NCI-H345 (cell line): ENCODE results near the gene MUC22.
"Not testable (repeated sequence)": the region's sequence is repeated elsewhere in the genome, so short reads cannot be mapped to it uniquely, and the experiment has no call there.

Experiments
- DNase-seq: peaks from one replicate; lab custom pipeline; 2025; lab: John Stamatoyannopoulos, UW

MUC22 gene

DNA sequence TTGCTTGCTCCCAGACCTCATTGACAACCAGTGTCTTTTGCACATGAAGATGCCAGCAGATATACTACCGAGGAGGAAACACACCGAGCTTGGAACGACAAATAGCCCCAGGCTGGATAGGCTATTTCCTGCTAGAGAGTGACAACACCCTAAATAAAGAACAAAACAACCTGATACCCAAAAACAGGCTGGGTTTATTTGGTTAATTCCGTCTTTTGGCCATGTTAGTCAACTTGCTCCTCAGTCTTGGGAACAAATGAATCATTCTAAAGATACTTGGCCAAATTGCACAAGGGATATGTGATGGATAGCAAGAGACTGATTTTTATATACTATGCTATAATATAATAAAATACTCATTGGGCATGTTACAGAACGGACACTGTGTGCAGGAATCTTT lies 11.5 kb upstream of the MUC22 start:
- no peak for DNase-seq

DNA sequence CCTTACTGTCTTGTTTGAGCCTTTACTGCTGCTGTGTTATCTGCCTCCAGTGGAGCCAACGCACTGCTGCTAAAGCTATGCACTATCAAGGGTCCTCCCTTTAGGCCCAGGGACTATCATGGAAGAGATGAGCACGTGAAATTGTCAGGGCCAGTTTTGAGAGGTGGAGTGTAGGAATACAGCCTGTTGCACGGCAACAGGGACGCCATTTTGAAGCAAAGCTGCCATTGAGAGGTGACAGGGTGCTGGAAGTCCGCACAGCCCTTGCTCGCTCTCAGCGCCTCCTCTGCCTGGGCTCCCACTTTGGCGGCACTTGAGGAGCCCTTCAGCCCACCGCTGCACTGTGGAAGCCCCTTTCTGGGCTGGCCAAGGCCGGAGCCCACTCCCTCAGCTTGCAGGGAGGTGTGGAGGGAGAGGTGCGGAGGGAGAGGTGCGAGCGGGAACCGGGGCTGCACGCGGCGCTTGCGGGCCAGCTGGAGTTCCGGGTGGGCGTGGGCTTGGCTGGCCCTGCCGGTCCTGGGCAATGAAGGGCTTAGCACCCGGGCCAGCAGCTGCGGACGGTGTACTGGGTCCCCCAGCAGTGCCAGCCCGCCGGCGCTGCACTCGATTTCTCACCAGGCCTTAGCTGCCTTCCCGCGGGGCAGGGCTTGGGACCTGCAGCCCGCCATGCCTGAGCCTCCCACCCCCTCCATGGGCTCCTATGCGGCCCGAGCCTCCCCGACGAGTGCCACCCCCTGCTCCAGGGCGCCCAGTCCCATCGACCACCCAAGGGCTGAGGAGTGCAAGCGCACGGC lies 10.0 kb upstream of the MUC22 start:
- DNase-seq = not testable (repeated sequence)

DNA sequence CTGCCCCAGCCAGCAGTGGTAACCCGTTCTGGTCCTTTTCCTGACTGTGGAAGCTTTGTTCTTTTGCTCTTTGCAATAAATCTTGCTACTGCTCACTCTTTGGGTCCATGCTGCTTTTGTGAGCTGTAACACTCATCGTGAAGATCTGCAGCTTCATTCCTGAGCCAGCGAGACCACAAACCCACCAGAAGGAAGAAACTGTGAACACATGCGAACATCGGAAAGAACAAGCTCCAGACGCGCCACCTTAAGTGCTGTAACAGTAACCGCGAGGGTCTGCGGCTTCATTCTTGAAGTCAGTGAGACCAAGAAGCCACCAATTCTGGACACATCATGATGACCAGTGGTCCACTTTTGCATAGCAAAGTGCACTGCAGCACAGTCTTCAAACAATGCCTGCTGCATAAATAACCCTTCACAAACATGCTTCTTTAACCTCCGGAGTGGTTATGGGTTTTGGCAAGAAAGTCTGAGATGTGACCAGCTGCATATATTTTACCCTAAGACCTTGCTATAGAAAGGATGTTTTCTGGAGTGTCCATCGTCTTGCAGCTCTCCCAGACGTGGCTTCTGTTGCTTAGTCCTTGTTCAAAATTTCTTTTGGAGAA lies 8.9 kb upstream of the MUC22 start:
- DNase-seq = no peak

DNA sequence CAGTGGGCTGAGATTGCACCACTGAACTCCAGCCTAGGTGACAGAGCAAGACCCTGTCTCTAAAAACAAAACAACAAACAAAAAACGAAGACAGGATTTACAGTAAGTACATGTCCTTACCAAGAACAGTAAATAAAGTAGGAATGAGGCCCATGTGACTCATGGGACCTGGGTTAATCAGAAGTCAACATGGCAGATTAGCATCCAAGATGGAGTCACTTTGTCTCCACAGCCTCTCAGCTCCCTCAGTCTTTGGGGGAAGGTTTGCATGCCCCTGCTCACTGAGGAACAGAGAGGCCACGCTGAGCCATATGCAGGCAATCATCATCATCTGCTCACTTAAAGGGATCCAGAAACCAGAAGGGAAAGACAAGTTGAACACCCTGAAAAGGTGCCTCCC lies 7.8 kb upstream of the MUC22 start:
- DNase-seq = no peak

DNA sequence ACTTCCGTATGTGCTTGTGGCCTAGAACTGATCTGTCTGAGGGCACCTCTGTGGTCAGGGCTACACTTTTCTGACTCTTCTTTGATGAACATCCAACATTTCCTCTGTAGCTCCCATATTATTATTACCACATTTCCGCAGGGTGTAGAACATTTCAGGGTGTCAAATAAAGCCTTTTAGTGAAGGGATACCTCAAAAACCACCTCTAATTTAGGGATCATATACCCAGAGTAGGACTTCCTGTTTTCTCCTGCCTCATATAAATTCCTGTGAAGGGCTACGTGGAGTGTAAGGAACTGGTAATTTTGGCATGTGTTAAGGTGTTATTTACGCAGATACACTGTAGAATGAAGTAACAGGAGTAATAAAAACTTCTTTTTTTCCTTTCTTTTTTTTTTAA lies 5.5 kb upstream of the MUC22 start:
- DNase-seq = no peak

DNA sequence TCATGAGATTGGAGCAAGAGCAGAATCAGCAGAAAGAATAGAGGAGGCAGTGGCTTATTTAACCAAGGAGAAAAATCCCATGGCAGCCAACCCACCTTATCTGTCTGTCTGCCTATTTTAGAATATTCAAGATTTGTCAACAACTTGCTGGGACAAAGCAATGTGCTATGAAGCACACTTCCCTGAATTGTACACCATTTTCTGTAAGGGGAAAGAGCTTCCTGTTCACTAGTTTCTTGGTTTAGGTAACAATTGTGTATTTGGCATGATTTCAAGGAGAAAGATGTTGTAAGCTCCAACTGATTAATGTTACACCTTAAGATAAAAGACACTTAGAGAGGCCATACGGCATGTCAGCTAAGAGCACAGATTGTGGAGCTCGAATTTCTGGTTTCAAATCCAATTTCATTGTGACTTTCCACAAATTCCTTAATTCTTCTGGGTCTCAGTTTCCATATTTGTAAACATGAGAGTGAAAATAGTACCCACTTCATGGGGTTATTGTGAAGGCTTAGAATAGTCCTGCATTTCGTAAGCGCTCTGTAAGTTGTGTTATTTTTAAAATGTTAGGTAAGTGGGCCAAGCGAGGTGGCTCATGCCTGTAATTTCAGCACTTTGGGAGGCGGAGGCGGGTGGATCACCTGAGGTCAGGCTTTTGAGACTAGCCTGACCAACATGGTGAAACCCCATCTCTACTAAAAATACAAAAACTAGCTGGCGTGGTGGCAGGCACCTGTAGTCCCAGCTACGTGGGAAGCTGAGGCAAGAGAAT lies 4.8 kb upstream of the MUC22 start:
- no peak for DNase-seq

DNA sequence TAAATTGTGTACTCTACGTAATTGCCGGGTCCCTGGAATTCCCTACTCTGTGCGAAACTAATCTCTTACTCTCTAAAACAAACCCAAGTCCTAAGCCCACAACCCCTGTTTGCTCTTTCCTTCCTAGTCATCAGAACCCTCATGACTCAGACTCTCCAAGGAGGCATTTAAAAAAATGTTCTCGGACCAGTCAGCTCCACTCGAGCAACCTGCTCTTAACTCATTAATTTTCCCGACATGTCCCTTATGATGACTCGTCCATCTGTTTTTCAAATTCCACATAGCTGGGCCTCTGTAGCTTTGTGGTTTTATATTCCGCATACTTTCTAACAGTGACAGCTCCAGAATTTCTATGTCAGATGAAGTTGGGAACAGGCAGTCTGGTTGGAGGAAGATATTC lies 2.6 kb upstream of the MUC22 start:
- DNase-seq = no peak

DNA sequence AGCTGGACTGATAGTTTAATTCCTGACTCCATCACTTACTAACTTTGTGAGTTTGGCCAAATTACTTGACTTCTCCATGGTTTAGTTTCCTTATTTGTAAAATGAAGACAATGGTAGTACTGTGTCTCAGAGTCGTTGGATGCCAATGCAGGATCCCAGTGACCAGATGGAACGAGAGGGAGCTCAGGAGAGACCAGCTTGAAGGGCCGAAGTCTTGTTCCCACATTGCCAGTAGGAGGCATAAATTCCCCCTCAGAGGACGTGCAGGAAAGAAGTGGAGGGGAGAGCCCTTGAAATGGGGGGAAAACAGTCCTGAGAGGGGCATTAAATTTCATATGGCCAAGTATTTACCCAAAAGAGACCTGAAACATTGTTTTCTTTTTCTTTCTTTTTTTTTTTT lies 2.1 kb upstream of the MUC22 start:
- no peak for DNase-seq

DNA sequence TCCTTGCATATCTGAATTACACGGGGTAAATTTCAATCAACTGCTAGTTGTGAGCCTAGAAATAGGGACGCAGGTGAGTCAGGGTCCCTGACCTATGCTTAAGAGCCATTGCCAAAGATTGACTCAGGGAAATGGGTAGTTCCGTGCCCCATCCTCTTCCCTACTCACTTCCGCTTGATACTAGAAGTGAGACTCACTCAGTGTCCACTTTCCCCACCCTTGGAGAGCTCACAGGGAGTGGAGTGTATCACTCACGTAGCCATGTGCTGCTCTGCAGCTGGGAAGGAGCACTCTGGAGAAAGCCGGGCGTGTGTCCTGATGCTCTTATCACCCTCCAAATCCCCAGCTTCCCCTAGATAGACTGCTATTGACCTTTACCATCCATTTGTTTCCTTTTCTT lies 543 bp upstream of the MUC22 start:
- no peak for DNase-seq

DNA sequence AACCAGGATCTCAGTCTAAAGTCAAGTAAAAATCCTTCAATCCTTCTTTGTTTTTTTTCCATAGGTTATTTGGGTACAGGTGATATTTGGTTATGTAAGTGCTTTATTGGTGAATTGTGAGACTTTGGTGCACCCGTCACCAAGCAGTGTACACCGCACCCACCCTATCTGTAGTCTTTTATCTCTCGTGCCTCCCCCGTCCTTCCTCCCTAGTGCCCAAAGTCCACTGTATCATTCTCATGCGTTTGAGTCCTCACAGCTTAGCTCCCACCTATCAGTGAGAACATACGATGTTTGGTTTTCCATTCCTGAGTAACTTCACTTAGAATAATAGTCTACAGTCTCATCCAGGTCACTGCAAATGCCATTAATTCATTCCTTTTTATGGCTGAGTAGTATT lies 879 bp downstream of the MUC22 start:
- DNase-seq = no peak

DNA sequence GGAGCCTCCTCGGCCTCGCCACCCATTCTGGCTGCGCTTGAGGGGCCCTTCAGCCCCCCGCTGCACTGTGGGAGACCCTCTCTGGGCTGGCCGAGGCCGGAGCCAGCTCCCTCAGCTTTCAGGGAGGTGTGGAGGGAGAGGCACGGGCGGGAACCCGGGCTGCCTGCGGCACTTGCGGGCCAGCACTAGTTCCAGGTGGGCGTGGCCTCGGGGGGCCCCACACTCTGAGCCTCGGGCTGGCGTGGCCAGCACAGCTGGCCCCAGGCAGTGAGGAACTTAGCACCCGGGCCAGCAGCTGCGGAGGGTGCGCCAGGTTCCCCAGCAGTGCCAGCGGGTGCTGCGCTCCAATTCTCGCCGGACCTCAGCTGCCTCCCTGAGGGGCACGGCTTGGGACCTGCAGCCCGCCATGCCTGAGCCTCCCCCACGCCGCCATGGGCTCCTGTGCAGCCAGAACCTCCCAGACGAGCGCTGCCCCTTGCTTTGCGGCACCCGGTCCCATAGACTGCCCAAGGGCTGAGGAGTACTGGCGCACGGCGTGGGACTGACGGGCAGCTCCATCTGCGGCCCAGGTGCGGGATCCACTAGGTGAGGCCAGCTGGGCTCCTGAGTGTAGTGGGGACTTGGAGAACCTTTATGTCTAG lies 6.5 kb downstream of the MUC22 start:
- DNase-seq = no peak

DNA sequence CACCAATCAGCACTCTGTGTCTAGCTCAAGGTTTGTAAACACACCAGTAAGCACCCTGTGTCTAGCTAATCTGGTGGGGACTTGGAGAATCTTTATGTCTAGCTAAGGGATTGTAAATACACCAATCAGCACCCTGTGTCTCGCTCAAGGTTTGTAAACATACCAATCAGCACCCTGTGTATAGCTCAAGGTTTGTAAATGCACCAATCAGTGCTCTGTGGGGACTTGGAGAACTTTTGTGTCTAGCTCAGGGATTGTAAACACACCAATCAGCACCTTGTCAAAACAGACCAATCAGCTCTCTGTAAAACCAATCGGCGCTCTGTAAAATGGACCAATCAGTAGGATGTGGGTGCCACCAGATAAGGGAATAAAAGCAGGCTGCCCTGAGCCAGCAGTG lies 7.2 kb downstream of the MUC22 start:
- not testable (repeated sequence) for DNase-seq

DNA sequence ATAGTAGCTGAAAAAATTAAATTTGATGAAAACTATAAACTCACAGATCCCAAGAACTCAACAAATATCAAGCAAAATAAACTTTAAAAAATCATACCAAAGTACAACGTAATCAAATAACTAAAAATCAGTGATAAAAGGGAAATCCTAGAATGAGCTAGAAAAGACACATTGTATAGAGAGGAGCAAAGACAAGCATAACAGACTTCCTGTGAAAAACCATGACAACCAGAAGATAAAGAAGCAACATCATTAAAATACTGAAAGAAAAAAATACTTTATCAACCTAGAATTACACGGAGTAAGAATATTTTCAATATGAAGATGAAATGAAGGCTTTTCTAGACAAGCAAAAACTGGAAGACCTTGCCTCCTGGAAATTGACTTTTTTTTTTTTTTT lies 9.8 kb downstream of the MUC22 start:
- no peak for DNase-seq

DNA sequence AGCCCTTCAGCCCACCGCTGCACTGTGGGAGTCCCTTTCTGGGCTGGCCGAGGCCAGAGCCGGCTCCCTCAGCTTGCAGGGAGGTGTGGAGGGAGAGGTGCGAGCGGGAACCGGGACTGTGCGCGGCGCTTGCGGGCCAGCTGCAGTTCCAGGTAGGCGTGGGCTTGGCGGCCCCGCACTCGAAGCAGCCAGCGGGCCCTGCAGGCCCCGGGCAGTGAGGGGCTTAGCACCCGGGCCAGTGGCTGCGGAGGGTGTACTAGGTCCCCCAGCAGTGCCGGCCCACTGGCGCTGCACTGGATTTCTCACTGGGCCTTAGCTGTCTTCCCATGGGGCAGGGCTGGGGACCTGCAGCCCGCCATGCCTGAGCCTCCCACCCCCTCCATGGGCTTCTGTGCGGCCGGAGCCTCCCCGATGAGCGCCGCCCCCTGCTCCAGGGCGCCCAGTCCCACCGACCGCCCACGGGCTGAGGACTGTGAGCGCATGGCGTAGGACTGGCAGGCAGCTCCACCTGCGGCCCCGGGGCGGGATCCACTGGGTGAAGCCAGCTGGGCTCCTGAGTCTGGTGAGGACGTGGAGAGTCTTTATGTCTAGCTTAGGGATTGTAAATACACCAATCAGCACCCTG lies 10.5 kb downstream of the MUC22 start:
- not testable (repeated sequence) for DNase-seq

DNA sequence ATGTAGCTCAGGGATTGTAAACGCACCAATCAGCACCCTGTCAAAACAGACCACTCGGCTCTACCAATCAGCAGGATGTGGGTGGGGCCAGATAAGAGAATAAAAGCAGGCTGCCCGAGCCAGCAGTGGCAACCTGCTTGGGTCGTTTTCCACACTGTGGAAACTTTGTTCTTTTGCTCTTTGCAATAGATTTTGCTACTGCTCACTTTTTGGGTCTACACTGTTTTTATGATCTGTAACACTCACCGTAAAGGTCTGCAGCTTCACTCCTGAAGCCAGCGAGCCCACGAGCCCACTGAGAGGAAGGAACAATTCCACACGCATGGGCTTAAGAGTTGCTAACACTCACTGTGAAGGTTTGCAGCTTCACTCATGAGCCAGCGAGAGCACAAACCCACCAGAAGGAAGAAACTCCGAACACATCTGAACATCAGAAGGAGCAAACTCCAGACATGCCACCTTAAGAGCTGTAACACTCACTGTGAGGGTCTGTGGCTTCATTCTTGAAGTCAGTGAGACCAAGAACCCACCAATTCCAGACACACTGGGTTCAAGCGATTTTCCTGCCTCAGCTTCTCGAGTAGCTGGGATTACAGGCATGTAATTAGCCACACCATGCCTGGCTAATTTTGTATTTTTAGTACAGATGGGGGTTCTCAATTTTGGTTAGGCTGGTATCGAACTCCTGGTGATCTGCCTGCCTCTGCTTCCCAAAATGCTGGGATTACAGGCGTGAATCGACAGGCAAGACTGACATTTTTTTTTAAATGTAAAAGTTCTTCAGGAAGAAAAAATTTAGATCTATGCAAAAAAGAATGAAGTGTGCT lies 11.6 kb downstream of the MUC22 start:
- not testable (repeated sequence) for DNase-seq

DNA sequence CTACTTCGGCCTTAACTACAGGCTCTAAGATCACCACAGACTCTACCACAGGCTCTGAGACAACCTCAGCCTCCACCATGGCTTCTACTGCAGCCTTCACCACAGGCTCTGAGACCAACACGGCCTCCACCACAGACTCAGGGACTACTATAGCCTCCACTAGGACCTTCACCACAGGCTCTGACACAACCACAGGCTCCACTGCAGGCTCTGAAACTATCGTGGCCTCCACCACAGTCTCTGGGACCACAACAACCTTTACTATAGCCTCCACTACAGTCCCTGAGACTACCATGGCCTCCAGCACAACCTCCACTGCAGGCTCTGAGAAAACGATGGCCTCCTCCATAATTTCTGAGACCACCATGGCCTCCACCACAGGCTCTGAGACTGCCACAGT lies 15.3 kb downstream of the MUC22 start:
- no peak for DNase-seq

DNA sequence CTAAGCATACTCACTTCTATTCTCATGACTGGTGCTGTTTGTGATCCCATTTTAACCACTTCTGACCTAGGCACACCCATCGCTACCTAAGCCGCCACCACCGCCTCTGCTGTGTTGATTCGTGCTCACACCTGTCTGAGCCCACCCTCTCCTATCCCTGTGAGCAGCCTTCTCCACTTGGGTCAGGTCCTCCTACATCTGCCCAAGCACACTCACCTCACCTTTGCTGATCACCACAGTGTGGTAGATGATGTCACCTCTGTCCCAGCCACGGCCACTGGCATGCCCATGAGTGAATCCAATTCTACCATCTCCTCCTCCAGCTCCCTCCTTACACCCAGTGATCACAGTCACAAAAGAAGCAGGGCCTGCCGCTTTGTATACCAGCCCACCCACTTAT lies 20.8 kb downstream of the MUC22 start:
- no peak for DNase-seq

DNA sequence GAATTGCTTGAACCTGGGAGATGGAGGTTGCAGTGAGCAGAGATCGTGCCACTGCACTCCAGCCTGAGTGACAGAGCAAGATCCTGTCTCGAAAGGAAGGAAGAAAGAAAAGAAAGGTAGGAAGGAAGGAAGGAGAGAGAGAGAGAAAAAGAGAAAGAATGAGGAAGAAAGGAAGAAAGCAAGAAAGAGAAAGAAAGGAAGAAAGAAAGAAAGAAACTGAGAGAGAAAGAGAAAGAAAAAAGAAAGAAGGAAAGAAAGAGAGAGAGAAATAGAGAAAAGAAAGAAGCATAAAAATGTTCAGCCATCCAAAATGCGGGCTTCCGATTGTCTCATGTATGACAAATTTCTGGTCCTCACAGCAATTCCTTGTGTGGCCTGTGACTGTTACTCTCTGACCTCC lies 22.8 kb downstream of the MUC22 start:
- DNase-seq = no peak

DNA sequence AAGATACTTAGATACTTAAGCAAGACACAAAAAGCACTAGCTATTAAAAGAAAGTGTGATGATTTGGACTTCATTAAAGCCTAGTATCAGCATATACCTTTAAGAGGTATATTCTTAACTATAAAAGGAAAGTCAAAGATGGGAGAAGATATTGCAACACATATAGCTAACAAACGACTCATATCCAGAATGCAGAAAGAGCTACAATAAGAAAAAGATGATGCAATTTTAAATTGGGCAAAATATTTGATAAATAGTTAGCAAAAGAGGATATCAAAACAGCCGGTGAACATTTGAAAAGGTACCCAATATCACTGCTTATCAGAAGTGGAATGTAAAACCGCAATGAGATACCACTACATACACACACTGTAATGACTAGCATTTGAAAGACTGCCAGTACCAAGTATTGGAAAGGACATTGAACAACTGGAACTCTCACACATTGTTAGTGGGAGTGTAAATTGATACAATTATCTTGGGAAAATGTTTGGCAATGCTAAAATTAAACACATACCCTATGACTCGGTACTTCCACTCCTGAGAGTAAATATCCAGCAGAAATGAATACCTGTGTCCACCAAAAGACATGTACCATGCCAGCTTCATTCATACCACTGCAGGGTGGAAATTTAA lies 25.7 kb downstream of the MUC22 start:
- DNase-seq = no peak

DNA sequence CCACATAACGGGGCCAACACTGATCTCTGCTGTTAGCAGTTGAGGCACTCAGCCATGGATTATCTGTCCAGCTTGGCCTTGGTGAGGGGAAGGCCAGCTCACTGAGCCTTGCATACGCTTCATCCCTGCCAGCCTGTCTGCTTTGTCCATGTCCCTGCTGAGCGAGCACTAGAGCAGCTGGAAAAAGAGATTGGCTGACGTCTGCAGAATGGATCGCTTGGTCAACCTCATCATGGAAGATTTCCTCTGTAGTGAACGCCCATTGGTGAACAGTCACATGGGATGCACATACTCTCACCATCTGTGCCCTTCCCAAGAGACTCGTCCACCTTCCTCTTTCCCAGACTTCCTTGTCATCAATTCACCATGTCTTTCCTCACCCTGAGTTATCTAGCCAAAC lies 26.9 kb downstream of the MUC22 start:
- no peak for DNase-seq

DNA sequence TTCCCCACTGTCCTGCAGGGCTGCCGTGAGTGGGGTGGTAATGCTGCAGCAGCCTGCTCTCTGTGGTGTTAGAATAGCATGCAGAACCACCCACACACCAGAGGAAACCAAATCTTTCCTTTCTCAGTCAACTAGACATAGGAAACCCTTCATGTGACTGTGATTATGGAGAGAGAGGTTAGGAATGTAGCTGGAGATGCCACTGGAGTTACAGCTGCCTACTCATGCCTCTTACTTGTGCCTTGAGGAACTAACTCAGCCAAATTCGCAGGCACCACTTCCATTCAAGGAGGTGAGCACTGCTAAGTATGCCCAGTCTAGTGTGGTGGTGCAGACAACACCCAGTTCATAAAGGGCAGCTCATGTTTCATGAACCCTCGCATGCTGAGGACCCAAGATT lies 27.4 kb downstream of the MUC22 start:
- DNase-seq = no peak
